Measurements from ENCODE around the gene NAGPA.

Gene NAGPA

DNA sequence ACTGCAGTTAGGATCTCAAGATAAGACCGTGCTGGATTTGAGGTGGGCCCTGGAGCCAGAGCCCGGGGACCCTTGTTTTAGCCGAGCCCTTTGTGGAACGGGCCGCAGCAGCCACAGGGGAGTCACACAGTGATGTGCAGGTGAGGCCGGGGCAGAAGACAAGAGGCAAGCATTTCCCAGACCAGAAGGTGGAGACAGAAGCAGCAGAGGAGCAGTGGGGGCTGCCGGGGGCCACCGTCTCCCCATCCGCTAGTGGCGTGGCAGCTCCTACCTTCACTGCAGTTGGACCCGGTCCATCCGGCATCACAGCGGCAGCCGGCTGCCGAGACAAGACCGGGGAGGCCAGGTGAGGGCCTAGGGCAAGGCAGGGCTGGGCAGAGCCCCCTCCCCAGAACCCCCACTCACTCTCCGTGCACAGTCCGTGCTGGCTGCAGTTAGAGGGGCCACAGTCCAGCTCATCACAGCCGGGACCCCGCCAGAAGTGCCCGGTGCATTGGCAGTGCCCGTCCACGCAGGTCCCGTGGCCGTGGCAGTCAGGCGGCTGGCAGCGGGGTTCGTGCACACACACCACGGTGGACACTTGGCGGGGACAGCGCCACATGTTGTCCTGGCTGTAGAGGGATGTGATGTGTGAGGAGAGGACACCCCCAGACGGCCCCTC, 6.0 kb downstream of the NAGPA start:
- DNase-seq (ENCODE audit: low read depth): no peak

DNA sequence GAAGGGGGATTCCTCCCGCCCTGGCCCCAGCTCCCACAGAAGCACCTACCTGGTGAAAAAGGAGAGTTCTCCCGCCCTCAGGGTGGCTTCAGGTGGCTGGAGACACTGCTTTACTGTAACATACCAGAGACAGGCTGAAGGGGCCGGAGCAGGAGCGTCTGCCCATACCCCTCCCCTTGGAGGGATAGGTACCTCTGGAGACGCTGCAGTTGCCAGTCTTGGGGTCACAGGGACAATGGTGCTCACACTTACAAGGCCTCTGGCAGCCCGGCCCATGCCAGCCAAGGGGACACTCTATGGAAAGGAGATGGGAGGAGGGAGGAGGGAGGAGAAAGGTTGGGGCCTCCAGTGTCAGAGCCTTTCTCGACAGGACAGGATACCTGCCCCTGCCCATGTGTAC, 6.6 kb downstream of the NAGPA start:
- no peak for DNase-seq (ENCODE audit: low read depth)

DNA sequence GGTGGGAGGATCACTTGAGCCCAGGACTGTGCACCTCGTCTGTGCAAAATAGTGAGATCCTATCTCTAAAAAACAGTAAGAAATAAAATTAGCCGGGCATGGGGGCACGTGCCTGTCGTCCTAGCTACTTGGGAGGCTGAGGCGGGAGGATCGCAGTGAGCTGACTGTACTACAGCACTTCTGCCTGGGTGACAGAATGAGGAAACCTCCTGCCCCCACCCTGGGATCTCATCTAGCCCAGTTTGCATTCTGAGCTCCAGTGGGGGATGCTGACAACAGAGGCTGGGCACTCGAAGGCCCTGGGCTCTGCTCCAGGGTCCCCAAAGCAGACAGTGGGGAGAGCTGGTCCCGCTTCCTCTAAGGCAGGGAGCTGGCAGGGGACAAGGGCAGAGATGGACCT, 7.1 kb downstream of the NAGPA start:
- no peak for DNase-seq (ENCODE audit: low read depth)

DNA sequence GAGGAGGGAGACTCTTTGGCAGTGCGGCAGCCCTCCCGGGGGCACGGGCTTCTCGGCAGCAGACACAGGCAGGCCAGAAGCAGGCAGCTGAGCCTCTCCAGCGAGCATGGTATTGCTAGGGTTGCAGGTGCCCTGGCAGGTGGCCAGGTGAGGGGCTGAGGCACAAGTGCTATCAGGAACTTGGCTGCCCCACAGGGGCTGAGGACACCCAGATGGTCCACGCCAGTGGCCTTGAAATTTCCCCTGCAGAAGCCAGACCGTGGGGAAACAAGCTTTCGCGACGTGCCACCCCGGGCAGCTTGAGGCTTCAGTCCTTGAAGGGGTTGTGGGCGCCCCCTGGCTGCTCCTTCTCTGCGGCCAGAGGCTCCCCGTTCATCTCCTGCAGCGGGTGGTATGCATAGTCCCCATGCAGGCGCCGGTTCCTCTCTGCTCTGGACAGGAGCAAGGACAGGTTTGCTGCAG, 8.5 kb downstream of the NAGPA start:
- DNase-seq (ENCODE audit: low read depth): no peak

DNA sequence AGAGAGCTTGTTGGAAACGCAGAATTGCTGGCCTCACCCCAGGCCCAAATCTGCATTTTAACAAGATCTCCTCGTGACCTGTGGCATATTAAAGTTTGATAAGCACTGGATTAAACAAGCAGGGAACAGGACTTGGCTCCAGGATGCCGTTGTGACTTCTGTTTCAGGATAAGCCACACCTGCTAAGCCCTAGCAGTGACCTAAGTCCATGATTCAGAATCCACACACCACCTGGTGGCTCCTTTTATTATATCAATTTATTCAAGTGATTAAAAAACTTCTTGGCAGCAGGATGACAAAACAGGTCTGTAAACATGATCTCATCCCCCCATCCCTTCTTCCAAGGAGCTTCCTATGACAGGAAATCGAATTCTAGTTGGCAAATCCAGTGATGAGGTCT, 9.1 kb downstream of the NAGPA start:
- DNase-seq (ENCODE audit: low read depth): no peak

DNA sequence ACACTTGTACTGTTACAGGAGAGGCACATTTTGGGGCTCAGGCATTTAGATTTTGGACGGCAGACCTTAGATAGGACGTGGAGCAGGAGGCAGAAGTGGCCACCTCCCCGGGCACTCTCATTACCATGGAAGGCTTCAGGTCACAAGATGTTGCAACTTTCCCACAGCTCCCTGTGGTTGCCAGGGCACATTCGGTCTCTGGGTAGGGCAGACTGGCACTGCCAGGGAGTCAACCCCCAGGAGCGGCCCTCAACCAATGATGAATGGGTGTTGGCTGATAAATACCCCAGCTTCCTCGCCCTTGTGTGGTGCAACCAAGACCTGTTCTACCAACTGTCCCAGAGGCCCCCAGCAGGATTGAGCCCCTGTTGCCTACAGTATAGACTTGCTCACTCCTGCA, 11.2 kb downstream of the NAGPA start:
- DNase-seq (ENCODE audit: low read depth): no peak

DNA sequence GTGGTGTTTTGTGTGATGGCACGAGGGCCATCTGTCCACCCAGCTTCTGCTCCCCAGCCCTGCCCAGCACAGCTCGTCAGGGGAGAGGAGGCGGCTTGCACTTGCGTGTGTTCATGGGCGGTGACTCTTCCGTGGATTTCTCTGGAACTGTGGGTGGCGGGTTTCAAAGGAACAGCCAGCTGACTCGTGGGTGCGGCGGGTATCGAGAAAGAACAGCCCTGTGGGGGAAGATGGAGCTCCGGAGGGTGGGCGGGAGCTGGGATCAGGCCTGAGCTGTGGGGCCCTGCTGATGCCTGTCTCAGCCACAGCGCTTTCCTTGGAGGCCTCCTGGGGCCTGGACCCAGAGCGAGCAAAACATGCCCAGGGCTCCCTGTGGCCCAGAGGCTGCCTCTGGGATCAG, 13.2 kb downstream of the NAGPA start:
- no peak for DNase-seq (ENCODE audit: low read depth)

DNA sequence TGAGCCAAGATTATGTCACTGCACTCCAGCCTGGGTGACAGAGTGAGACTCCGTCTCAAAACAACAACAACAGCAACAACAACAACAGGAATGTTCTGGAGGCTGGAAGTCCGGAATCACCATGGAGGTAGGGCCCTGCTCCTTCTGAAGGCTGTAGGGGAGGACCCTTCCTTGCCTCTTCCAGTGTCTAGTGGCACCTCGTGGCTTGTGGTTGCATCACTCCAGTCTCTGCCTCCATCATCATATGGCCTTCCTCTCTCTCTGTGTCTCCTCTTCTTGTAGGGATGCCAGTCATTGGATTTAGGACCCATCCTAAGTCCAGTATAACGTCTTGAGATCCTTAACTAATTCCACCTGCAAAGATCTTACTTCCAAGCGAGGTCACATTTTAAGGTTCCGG, 14.0 kb downstream of the NAGPA start:
- DNase-seq (ENCODE audit: low read depth): no peak

DNA sequence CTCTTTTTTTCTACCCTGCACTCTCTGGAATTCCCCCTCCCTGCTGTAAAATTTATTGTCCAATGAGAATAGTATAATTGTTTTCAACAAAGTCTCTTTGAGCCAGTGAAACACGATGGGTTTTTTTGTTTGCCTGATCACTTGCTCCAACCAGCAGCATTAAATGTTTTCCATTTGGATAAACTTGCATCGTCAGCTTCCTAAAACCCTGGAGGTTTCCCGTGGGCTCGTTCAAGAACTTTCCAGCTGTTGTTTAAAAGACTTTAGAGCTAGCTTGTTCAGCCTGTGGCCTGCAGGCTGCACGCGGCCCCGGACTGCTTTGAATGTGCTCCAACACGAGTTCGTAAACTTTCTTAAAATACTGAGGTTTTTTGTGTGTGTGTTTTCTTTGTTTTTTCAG, 14.9 kb downstream of the NAGPA start:
- no peak for DNase-seq (ENCODE audit: low read depth)

DNA sequence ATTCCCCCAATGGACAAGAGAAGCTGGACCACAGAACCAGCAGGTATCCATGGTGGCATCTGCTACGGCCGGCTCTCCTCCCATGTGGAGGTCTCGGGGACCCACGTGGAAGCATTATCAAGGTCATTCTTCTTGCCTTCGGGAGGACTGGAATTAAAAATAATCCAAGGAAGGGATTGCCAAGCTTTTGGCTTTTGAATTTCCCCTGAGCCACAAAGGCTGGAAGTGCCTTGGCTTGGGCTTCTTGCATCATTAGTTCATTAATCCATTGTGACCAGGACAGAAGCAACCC, 16.1 kb downstream of the NAGPA start:
- no peak for DNase-seq (ENCODE audit: low read depth)

DNA sequence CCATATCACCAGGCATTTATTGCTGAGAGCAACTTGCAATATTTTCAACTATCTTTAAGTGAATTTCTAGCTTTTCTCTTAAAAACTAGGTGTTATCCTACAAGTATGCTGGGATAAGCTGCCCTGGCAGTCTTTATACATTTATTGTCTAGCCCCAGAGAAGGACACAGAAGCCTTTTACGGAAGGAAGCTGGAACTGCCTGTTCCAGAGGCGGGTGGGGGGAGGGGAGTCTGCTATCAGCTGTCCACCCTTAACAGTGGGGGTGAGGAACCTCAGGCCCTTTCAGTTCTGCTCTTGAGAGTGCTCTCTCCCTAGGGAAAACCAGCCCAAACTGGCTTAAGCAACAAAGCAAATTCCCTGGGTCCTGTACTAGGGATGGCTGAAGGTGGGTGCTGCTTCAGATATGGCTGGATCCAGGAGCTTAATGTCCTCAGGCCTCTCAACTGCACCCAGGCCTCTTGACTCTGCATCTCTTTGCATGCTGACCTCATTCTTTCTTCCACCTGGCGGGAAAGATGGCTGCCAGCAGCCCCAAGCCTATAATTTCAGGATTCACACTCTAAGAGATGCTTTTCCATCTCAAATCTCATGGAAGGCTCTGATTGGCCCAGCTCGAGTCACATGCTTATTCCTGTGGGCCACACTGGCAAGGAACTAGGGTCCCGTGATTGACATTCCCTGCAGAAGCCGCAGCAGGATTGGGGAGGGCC, 16.6 kb downstream of the NAGPA start:
- DNase-seq (ENCODE audit: low read depth): no peak

DNA sequence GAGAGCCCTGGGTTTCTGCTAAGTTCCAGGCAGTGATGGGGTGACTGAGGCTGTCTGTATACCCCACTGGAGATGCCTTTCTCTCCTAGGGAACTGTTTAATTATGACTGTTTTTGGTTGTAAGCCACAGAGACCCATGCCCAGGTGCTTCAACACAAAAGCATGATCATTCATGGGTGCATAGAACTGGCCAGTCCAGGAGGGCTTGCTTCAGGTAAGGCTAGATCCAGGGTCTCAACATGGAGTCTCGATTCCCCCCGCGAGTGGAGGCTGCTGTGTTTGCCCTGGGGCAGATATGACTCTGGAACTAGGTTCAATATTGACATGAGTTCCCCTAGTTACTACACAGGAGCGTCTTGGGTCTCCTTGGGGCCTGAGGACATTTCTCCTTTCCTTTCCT, 17.8 kb downstream of the NAGPA start:
- DNase-seq (ENCODE audit: low read depth): no peak

DNA sequence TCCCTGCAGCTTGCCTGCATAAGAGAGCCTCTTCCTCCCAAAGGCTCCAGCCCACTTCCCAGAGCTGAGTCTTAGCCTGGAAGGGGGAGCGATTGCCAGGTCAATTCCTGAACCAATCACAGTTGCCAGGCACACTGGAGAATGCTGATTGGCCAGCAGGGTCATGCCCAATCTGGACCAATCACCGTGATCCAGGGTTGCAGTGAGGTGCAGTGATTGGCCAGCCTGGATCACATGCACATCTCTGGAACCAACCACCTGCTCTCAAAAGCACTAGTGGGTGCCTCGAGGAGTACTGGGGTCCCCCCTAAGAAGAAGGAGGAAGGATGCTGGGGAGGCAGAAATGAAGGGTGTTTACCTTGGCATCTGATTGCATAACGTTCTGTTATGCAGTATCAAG, 18.4 kb downstream of the NAGPA start:
- no peak for DNase-seq (ENCODE audit: low read depth)

DNA sequence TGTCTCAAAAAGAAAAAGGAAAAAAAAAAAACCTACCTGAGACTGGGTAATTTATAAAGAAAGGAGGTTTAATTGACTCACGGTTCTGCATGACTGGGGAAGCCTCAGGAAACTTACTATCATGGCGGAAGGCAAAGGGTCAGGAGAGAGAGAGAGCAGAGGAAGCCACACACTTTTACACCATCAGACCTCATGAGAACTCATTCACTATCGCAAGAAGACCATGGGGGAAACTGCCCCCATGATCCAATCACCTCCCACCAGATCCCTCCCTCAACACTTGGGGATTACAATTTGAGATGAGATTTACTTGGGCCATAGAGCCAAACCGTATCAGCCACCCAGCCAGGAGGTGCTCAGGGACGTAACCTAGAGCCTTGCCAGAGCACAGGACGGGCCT, 20.8 kb downstream of the NAGPA start:
- no peak for DNase-seq (ENCODE audit: low read depth)

DNA sequence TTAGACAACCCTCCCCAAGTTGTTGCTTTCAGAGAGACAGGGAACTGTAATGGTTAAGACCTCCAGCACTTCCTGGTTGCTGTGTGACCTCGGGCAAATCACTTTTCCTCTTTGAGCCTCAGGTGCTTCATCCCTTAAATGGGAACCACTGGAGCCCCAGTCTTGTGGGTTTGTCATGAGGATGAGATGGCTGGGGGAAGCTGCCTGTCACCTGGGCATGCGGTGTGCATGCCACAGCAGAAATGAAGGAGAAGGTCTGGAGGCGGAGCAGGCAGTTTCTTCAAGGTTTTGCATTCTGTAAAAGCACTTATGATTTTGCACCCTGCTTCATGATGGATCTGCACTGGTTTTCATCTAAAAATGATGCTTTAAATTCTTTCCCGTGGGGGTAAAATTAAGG, 22.1 kb downstream of the NAGPA start:
- no peak for DNase-seq (ENCODE audit: low read depth)

DNA sequence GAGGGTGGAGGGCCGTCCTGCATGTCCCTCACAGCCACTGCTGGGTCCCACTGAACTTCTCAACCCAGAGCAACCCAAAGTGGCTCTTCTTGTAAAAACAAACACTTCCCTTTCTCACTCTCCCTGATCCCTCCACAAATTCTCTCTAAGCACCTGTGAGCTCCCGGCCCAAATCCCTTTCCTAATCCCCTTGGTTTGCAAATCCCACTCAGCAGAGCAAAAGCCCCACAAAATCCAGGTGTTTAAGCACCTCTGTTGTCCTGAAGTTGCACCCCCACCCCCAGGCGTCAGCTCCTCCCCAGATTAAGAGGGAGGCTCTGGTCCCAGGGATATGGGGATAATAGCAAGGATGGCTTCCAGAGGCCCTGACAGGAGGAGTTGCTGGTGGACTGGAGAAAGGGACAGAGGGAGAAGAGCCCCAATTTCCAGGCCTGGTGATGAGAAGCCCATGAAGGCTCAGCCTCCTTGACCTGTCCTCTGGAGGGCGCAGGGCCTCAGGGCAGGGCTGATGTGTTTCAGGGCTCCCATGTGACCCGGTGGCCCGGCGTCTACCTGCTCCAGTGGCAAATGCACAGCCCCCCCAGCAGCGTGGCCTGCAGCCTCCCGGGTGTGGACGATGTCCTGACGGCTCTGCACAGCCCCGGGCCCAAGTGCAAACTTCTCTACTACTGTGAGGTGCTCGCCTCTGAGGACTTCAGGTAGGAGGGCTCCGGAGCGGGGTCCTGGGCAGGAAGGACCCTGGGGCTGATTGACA, 23.0 kb downstream of the NAGPA start:
- no peak for DNase-seq (ENCODE audit: low read depth)

DNA sequence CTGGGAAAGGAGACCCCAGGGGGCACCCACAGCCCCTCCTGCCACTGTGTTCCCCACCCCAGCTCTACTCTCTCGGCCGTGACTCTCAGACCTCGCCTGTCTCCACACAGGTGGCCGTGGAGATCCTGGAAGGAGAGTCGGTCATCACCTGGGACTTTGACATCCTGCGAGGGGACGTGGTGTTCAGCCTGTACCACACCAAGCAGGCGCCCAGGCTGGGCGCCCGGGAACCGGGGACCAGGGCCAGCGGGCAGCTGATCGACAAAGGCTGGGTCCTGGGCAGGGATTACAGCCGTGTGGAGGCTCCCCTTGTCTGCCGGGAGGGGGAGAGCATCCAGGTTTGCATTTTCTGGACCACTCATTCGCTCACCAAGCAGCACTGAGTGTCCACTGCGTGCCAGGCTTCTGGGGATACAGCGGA, 25.4 kb downstream of the NAGPA start:
- no peak for DNase-seq (ENCODE audit: low read depth)

DNA sequence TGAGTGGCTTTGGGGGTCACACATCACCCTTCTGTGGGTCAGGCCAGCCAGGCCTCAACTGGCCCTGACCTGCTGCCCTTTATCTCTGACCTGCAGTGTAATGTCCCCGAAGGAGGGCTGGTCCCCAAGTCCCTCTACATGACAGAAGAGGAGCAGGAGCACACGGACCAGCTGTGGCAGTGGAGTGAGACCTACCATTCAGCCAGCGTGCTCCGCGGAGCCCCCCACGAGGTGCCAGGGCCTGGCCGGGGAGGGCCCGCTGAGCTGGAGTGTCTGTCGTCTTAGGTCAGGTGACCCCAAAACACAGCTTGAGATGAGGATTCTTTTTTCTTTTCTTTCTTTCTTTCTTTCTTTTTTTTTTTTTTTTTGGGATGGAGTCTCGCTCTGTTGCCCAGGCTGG, 26.5 kb downstream of the NAGPA start:
- DNase-seq (ENCODE audit: low read depth): no peak

DNA sequence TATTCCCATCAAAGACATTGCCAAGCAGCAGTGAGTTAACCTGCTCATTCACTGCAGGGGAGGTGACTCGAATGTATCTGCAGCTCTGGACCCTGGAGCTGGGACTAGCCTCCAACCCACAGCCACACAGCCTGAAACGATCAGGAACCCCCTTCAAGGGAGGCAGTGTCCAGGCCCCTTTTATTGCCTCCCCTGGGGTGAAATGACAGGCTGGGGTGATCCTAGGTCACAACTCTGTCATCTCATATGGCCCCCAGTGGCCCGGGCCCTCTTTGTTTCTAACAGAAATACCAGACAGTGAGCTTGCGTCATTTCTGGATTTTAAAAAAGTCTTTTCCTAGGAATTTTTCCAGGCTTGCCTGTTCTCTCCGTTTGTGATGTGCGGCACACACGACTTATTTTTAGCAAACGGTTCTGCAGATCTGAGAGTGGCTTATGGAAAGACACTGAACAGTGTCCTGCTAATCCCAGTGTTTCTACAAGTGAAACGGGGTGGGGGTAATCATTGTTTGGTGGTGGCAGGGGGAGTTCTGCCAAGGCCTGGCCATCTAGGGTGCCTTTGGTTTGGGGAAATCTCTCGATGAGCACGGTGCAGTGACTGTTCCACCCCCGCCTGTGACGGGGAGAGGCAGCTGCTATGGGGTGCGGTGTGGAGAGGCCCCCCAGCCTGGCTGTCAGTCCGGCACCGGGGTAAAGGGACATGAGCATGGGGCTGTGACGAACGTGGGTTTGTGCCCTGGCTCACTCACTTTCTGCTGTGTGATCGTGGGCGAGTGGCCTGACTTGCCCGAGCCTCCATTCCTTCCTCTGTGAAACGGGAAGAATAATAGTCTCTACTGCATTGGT, 27.2 kb downstream of the NAGPA start:
- DNase-seq (ENCODE audit: low read depth): no peak

DNA sequence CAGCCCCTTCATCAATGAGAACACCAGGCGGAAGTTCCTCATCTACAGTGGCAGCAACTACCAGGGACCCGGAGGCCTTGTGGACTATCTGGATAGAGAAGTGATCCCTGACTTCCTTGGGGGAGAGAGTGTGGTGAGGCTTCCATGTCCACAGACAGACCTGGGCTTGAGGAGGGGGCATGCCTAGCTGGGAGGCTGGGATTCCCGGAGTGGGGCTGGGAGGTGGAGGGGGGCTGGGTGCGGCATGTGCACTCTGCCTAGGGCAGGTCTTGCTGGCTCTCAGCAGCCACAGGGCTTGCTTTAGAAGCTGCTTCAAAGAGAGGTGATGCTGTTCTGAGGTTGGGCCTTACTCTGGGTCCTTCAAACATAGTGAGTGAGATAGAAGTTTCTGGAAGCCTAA, 27.8 kb downstream of the NAGPA start:
- DNase-seq (ENCODE audit: low read depth): no peak

DNA sequence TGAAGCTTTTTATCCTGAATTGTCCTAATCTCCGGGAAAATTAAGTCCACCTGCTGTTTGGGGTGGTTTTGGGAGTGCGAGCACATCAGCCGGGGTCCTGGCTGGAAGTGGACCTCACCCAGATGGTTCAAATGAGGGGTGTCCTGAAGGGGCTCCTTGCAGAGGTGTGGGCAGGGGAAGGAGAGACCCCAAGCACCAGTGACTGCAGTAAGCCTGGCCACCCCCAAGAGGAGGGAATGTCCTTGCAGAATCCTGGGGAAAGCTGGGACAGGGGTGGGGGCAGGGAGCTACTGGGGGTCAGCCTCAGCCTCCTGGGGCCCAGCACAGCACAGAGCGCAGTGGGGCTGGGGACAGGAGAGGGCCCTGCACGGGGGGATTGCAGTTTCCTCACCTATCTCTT, 29.4 kb downstream of the NAGPA start:
- DNase-seq (ENCODE audit: low read depth): no peak

DNA sequence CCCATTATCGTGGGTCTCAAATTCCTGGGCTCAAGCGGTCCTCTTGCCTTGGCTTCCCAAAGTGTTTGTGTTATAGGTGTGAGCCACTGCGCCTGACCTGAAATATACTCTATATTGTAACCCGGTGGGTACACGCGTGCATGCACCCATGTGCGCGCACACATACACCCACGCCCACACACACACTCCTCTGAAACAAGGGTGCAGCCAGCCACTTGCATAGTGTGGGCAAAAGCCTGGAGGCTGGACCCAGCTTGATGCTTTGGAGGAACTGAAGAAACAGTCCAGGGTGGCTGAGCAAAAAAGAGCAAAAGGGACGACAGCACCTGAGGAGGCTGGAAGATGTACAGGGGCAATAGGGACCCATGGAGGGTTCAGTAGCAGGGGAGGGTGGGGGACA, 29.9 kb downstream of the NAGPA start:
- DNase-seq (ENCODE audit: low read depth): no peak

DNA sequence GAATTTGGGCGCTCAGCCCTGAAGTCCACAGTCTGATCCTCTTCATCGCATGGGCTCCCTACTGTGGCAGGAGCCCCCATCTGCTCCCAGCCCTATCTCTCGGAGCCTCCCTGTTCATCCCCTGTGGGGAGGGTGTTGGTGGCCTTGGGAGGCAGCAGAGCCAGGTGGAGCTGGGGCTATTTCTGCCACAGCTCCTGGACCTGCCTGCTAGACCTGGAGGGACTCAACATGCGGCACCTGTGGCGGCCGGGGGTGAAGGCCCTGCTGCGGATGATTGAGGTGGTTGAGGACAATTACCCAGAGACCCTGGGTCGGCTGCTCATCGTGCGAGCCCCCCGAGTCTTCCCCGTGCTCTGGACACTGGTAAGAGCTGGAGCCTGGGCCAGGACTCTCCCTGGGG, 30.5 kb downstream of the NAGPA start:
- no peak for DNase-seq (ENCODE audit: low read depth)
